ENCODE measurements around the gene DDX24. TPM values are rescaled to one million over a fixed set of nuclear protein-coding genes. Genes with fewer than 3 reads are reported as not detected.

Gene DDX24
- total and polyA plus RNA-seq, 9 of the 15 experiments (the other 6 are each of a cell fraction or from before 2014, with no cell fraction given) = 82.4 to 175 (median 122) TPM

DNA sequence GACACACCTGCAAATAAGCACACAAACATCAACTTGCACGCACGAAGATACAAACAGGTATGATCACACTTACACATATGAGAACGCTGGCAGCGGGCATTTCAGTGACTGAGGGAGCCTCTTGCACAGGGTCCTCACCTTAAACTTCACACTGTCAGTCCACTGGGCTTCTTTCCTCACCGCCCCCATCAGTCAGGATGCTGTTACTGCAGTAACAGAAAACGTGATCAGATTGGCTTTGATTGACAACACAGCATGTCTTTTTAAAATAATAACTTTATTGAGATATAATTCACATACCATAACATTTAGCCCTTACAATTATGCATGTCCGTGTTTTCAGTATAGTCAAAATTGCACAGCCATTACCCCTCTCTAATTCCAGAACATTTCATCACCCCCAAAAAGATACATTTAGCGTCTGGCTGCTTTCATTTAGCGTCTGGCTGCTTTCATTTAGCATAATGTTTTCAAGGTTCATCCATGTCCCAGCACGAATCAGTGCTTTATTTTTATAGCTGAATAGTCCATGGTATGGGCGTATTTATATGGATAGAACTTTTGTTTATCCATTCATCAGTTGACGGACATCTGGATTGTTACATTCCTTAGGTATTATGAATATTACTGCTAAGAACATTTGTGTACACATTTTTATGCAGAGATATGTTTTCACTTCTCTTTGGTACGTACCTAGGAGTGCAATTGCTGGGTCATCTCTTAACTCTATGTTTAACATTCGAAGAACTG is 75.5 kb downstream of the DDX24 start:
- H3K9ac ChIP-seq (ENCODE audit: insufficient read depth in 1 of 2, low read depth in 2 of 2, low read length in 2 of 2) = no peak overlapping the region
- peaks cover 0 to 6% of the 10 kb centered on the region in 2 experiments; a peak in 2 of 5 replicates for H3K4me1 ChIP-seq (replicated peaks in 1 of 2; ENCODE audit: control insufficient read depth in 2 of 2, insufficient read depth in 2 of 2, low read length in 2 of 2)
- no peak overlapping the region for H3K4me2 ChIP-seq (ENCODE audit: insufficient read depth, low read length)
- no peak overlapping the region for H2AFZ ChIP-seq (ENCODE audit: low read depth, low read length)
- H3K79me2 ChIP-seq (ENCODE audit: control insufficient read depth, insufficient read depth, low read length) = no peaks in the 10 kb centered on the region
- FAIRE-seq (no peak), DNase-seq (ENCODE audit: extremely low read depth in 1 of 4, low spot score in 3 of 4) (peak; percentile 14 to 31 (median 30)), ATAC-seq (peak; percentile 58; the same call in 1 of the 3 replicates)
- no peaks in the 10 kb centered on the region for H3K9me1 ChIP-seq (ENCODE audit: control insufficient read depth, insufficient read depth, low read length)
- POLR2A ChIA-PET = interaction anchor here (0.5 kb wide), 1 partner anchor 73 kb away, joined by 3 read pairs; no protein-coding TSS in a partner anchor
- in situ Hi-C loops (cut with MboI) = no loop called here
- 8% methylated on average over 13 of the region's 14 CpGs for WGBS (ENCODE audit: insufficient coverage, low coverage, missing lambda C conversion rate)
- no peak overlapping the region for H3K4me3 ChIP-seq
- no peaks in the 10 kb centered on the region for H3K9me3 ChIP-seq (replicated peaks; ENCODE audit: control insufficient read depth, insufficient read depth, low read depth, low read length)
- CTCF ChIA-PET (ENCODE audit: low intra/inter-chr PET ratio) = no interaction called here
- H3K36me3 ChIP-seq (ENCODE audit: control insufficient read depth, insufficient read depth, low read length) = no peaks in the 10 kb centered on the region
- H3K27me3 ChIP-seq (ENCODE audit: control insufficient read depth in 2 of 2, insufficient read depth in 2 of 2, low read length in 2 of 2) = peaks cover 0 to 7% of the 10 kb centered on the region in 2 experiments; a peak in 3 of 5 replicates
- intact Hi-C loops (cut with micrococcal nuclease) = no loop called here
- no peak overlapping the region for H3K27ac ChIP-seq (ENCODE audit: extremely low read depth, low read depth, low read length)
- no TSS peak for BruUV-seq (replicated peaks)
- H4K20me1 ChIP-seq (replicated peaks; ENCODE audit: control insufficient read depth, insufficient read depth, low read length) = peaks cover 5% of the 10 kb centered on the region; the same call in 1 of the 2 replicates
- TF ChIP-seq, protein P1, sequence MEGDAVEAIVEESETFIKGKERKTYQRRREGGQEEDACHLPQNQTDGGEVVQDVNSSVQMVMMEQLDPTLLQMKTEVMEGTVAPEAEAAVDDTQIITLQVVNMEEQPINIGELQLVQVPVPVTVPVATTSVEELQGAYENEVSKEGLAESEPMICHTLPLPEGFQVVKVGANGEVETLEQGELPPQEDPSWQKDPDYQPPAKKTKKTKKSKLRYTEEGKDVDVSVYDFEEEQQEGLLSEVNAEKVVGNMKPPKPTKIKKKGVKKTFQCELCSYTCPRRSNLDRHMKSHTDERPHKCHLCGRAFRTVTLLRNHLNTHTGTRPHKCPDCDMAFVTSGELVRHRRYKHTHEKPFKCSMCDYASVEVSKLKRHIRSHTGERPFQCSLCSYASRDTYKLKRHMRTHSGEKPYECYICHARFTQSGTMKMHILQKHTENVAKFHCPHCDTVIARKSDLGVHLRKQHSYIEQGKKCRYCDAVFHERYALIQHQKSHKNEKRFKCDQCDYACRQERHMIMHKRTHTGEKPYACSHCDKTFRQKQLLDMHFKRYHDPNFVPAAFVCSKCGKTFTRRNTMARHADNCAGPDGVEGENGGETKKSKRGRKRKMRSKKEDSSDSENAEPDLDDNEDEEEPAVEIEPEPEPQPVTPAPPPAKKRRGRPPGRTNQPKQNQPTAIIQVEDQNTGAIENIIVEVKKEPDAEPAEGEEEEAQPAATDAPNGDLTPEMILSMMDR (IDR thresholded peaks at IDR 0.05 in 2 of 3, conservative IDR thresholded peaks at IDR 0.05 in 1 of 3; ENCODE audit: insufficient read depth in 2 of 3, low read depth in 1 of 3, low read length in 3 of 3) = peak; percentile 19 to 49 (median 30); a peak in 5 of 6 replicates
- TF ChIP-seq, protein P2, sequence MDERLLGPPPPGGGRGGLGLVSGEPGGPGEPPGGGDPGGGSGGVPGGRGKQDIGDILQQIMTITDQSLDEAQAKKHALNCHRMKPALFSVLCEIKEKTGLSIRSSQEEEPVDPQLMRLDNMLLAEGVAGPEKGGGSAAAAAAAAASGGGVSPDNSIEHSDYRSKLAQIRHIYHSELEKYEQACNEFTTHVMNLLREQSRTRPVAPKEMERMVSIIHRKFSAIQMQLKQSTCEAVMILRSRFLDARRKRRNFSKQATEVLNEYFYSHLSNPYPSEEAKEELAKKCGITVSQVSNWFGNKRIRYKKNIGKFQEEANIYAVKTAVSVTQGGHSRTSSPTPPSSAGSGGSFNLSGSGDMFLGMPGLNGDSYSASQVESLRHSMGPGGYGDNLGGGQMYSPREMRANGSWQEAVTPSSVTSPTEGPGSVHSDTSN (CRISPR knock-in tag; IDR thresholded peaks at IDR 0.05; ENCODE audit: low read depth) = no peak
- TF ChIP-seq, protein P2 (tag; conservative IDR thresholded peaks at IDR 0.05; ENCODE audit: low read depth) = 0 out of 2 replicates have a peak, but pooled peaks have one; percentile 11
- TF ChIP-seq GABPB2 (CRISPR knock-in tag; conservative IDR thresholded peaks at IDR 0.05) = no peak
- TF ChIP-seq, protein P3, sequence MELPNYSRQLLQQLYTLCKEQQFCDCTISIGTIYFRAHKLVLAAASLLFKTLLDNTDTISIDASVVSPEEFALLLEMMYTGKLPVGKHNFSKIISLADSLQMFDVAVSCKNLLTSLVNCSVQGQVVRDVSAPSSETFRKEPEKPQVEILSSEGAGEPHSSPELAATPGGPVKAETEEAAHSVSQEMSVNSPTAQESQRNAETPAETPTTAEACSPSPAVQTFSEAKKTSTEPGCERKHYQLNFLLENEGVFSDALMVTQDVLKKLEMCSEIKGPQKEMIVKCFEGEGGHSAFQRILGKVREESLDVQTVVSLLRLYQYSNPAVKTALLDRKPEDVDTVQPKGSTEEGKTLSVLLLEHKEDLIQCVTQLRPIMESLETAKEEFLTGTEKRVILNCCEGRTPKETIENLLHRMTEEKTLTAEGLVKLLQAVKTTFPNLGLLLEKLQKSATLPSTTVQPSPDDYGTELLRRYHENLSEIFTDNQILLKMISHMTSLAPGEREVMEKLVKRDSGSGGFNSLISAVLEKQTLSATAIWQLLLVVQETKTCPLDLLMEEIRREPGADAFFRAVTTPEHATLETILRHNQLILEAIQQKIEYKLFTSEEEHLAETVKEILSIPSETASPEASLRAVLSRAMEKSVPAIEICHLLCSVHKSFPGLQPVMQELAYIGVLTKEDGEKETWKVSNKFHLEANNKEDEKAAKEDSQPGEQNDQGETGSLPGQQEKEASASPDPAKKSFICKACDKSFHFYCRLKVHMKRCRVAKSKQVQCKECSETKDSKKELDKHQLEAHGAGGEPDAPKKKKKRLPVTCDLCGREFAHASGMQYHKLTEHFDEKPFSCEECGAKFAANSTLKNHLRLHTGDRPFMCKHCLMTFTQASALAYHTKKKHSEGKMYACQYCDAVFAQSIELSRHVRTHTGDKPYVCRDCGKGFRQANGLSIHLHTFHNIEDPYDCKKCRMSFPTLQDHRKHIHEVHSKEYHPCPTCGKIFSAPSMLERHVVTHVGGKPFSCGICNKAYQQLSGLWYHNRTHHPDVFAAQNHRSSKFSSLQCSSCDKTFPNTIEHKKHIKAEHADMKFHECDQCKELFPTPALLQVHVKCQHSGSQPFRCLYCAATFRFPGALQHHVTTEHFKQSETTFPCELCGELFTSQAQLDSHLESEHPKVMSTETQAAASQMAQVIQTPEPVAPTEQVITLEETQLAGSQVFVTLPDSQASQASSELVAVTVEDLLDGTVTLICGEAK (IDR thresholded peaks at IDR 0.05) = peak; percentile 63
- TF ChIP-seq, protein P3 (CRISPR knock-in tag; IDR thresholded peaks at IDR 0.05) = peak; percentile 80; the same call in 1 of the 2 replicates
